NT2/D1 (cell line): ENCODE results near the gene ELOVL2.

Experiments
- DNase-seq: peaks from one replicate; pipeline ENCODE4 v3.0.0-alpha.2; 2011; ENCODE audit warnings: low read depth, low spot score
- H3K27me3 ChIP-seq: 2 replicates; pipeline ENCODE4 v1.6.0; 2011; ENCODE audit warnings: mild to moderate bottlenecking; ENCODE audit not compliant: insufficient read length, insufficient read depth
- H3K36me3 ChIP-seq: 2 replicates; pipeline ENCODE4 v1.6.1; 2011; ENCODE audit warnings: mild to moderate bottlenecking, low read length, mixed read lengths; ENCODE audit not compliant: insufficient read depth, insufficient read length
- H3K4me1 ChIP-seq: 2 replicates; pipeline ENCODE4 v1.5.1; 2011; ENCODE audit not compliant: insufficient read depth, insufficient read length
- H3K4me3 ChIP-seq: 2 replicates; pipeline ENCODE4 v1.5.1; 2011; ENCODE audit warnings: low read depth; ENCODE audit not compliant: insufficient read length
- H3K9ac ChIP-seq: 2 replicates; pipeline ENCODE4 v1.6.0; 2011; ENCODE audit warnings: low read depth; ENCODE audit not compliant: insufficient read length
- H3K9me3 ChIP-seq: 2 replicates; pipeline ENCODE4 v1.5.1; 2011; ENCODE audit warnings: mild to moderate bottlenecking, low read length; ENCODE audit not compliant: insufficient read depth
- SUZ12 ChIP-seq: IDR thresholded peaks from 2 replicates; pipeline ENCODE4 v1.6.1; 2011; ENCODE audit not compliant: insufficient read length, insufficient read depth; ENCODE audit errors: extremely low read depth
- YY1 ChIP-seq: IDR thresholded peaks from 2 replicates; pipeline ENCODE4 v1.6.1; 2011; ENCODE audit not compliant: insufficient read length, insufficient read depth
- ZNF274 ChIP-seq: IDR thresholded peaks from 2 replicates; pipeline ENCODE4 v1.6.1; 2011; ENCODE audit warnings: mild to moderate bottlenecking, low read depth, low read length

ELOVL2 gene

DNA sequence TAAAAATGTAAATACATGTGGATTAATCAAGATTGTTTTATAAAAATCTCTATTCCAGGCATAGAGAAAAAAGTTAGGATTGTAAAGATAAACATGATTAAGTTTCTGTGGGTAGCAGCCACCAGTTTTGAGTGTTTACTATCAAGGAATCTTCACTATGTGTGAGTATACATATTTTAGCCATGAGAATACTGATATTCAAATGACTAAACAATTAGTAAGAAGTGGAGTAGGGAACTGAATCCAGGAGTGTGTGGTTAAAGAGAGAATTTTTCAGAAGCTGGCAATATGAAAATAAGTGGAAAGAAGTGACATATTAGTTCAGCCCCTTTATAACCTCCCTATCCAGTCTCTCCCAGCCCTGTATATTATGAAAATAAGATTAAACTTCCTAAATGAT is 10.3 kb downstream of the ELOVL2 start:
- no peaks in the 10 kb centered on the region for H3K4me1 ChIP-seq
- TF ChIP-seq YY1 (no peak), SUZ12 (no peak), ZNF274 (no peak)

DNA sequence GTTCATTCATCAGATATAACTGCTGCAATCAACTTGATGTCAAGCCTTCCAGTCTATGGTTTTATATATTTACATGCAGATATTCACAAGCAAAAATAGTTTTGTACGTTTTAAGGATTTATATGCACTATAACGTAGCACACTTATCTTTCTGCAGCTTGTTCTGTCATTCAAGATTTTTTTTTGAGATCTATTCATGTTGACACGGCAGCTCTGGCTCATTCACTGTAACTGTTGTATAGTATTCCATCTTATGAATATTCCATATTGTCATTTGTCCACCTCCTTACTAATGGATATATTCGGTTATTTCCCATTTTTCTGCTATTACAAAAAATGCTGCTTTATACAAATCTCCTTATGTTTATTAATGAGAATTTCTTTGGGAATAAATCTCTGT is 13.2 kb downstream of the ELOVL2 start:
- TF ChIP-seq SUZ12, result no peak
- TF ChIP-seq ZNF274, result no peak
- no peak for TF ChIP-seq YY1
- no peaks in the 10 kb centered on the region for H3K4me1 ChIP-seq
- no peaks in the 10 kb centered on the region for H3K9me3 ChIP-seq
- no peaks in the 10 kb centered on the region for H3K36me3 ChIP-seq
- H3K9ac ChIP-seq, result no peak overlapping the region
- no peak overlapping the region for H3K4me3 ChIP-seq
- H3K27me3 ChIP-seq, result no peaks in the 10 kb centered on the region
- DNase-seq, result no peak

More for the DNA sequence above, 10.3 kb downstream of the ELOVL2 start:
- H3K9me3 ChIP-seq, result no peaks in the 10 kb centered on the region
- no peaks in the 10 kb centered on the region for H3K36me3 ChIP-seq
- no peak overlapping the region for H3K9ac ChIP-seq
- H3K27me3 ChIP-seq, result no peaks in the 10 kb centered on the region
- no peak for DNase-seq
- no peak overlapping the region for H3K4me3 ChIP-seq

DNA sequence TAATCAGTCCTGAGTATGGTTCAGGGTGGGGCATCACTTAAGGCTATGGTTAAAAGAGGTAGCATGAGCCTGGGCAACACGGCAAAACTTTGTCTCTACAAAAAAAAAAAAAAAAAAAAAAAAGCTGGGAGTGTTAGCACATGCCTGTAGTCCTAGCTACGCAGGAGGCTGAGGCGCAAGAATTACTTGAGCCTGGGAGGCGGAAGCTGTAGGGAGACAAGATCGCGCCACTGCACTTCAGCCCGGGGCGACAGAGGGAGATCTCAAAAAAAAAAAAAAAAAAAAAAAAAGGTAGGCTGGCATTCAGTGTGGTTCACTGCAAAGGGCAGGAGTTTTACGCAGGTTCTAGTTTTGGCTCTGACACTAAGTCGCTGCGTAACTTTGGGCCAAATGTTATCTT is 15.1 kb downstream of the ELOVL2 start:
- Histone ChIP-seq H3K36me3 (no peaks in the 10 kb centered on the region), H3K9me3 (no peaks in the 10 kb centered on the region), H3K9ac (no peak overlapping the region), H3K27me3 (no peaks in the 10 kb centered on the region), H3K4me3 (no peak overlapping the region), H3K4me1 (no peaks in the 10 kb centered on the region)
- TF ChIP-seq ZNF274, result no peak
- no peak for TF ChIP-seq SUZ12
- TF ChIP-seq YY1, result no peak
- DNase-seq, result no peak

DNA sequence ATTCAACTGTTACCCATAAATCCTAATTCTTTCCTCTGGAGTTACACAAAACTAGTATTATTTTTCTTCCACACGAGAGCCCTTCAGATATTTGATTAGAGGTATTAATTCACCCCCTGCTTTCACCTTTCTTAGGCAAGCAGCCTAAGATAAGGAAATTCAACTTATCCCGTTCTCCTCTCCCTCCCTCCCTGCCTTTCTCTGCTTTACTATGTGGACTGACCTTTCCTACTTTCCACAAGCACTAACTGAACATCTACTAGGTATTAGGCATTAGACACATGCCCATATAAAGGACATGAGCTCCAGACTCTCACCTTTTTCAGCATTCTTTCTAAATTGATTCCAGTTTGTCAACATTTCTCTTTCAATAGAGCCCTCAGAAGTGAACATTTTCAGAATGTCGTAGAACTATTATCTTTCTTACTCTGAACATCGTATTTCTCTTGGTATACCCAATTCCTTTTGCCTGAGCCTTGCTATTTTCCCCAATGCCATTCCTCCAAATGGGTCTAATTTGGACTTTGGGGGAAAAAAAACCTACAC is 16.5 kb downstream of the ELOVL2 start:
- Histone ChIP-seq H3K9me3 (no peaks in the 10 kb centered on the region), H3K4me1 (no peaks in the 10 kb centered on the region), H3K36me3 (no peaks in the 10 kb centered on the region), H3K27me3 (no peaks in the 10 kb centered on the region), H3K9ac (no peak overlapping the region), H3K4me3 (no peak overlapping the region)
- DNase-seq, result no peak
- TF ChIP-seq YY1 (no peak), ZNF274 (no peak), SUZ12 (no peak)

DNA sequence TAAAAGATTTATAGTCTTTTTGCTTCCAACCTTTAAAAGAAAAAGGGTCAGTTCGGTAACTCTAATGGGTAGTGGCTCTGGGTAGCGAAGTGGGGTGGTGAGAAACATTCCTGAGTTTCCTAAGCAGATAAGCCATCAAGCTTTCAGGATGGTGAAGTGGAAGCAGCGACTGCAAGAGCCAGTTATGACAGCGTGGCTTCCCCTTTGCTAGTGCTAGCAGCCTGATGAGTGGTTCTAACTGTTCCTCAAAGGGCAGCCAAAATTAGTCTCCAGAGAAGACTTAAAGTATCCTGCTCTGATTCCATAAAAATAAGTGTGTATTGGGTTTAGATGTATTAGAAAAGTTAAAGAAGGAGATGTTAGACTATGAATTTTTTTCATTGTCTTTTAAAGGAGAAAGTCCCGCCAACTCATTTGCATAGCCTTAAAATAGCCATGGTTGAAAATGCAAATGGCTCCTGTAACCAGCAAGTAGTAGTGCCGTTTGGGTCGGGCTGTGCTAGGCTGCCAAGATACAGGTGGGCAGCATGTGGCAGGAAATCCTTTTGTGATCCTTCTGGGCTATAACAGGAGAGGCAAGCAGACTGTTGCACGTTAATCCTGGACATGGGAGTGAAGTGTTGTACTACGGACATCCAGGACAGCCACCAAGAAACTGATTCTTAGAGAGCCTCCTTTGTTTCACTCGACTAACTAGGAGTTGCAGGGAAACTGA is 18.0 kb downstream of the ELOVL2 start:
- no peaks in the 10 kb centered on the region for H3K36me3 ChIP-seq
- peak overlapping the region; percentile 45 for H3K9ac ChIP-seq
- DNase-seq, result no peak
- H3K4me3 ChIP-seq, result no peak overlapping the region
- H3K9me3 ChIP-seq, result no peaks in the 10 kb centered on the region
- no peaks in the 10 kb centered on the region for H3K4me1 ChIP-seq
- no peaks in the 10 kb centered on the region for H3K27me3 ChIP-seq
- no peak for TF ChIP-seq SUZ12
- no peak for TF ChIP-seq ZNF274
- no peak for TF ChIP-seq YY1

DNA sequence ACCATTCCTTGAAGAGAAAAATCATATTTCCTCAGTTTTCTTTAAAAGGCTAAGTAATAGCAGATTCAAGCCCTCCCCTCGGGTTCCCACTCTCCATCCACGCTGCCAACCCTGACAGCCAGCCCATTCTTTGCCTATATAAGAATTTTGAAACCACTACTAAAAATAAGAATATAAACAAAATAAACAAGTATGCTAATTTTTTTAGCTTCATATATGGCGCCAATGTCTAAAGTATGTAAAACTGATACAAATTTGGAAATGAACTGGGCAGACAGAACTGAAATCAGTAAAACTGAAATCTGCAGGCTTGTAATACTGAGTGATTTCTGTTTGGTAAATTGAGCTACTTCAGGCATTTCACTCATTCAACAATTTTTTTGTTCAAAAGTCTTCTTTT is 19.0 kb downstream of the ELOVL2 start:
- H3K4me3 ChIP-seq, result no peak overlapping the region
- H3K9me3 ChIP-seq, result no peaks in the 10 kb centered on the region
- no peaks in the 10 kb centered on the region for H3K27me3 ChIP-seq
- H3K36me3 ChIP-seq, result no peaks in the 10 kb centered on the region
- no peak for DNase-seq
- H3K4me1 ChIP-seq, result no peaks in the 10 kb centered on the region
- no peak for TF ChIP-seq ZNF274
- TF ChIP-seq YY1, result no peak
- TF ChIP-seq SUZ12, result no peak
- no peak overlapping the region for H3K9ac ChIP-seq

DNA sequence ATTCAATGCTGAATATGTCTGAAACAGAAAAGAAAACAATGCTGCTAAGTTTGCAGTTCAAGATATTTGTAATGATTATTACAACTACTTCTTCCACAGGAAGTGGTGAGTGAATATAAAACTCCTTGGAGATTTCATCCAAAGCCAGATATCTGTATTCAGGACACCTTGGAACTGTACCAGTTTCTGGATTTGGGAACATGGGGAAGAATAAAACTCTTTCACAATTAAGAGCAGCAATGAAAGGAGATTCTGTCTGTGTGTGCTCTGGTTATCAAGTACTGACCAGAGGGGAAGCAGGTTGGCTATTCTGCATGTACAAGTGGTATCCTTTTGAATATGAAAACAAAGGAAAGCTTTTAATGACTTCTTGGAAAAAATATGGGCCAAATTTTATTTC is 21.1 kb downstream of the ELOVL2 start:
- DNase-seq, result no peak
- no peaks in the 10 kb centered on the region for H3K4me1 ChIP-seq
- H3K27me3 ChIP-seq, result no peaks in the 10 kb centered on the region
- H3K36me3 ChIP-seq, result no peaks in the 10 kb centered on the region
- H3K9ac ChIP-seq, result no peak overlapping the region
- H3K9me3 ChIP-seq, result no peaks in the 10 kb centered on the region
- H3K4me3 ChIP-seq, result no peak overlapping the region
- TF ChIP-seq SUZ12, result no peak
- TF ChIP-seq YY1, result no peak
- TF ChIP-seq ZNF274, result no peak
